Renal pelvis (tissue), 4 donors: ENCODE results near the gene SNRPA. TPM values are rescaled to one million over a fixed set of nuclear protein-coding genes. Genes with fewer than 3 reads are reported as not detected.
A peak's percentile ranks its signal among the peaks of the same experiment; 100 is the strongest.
"Not testable (repeated sequence)": the region's sequence is repeated elsewhere in the genome, so short reads cannot be mapped to it uniquely, and the experiment has no call there.

ENCODE experiments used
- DNase-seq: peaks from one replicate; pipeline ENCODE4 v3.0.0-alpha.2; 2013
- polyA plus RNA-seq, 3 donors: library from polyadenylated mRNA; unstranded; fragments of 120-200 nt; gene quantifications; one replicate each; pipeline ENCODE4 v1.2.1, GENCODE V29; 2013; ENCODE audit not compliant: insufficient read length in 3 of 3

Gene SNRPA
- polyA plus RNA-seq, 3 donors = 112 to 138 (median 130) TPM

GRCh38 chr19:40771101-40771862, 20.3 kb downstream of the SNRPA start:
- DNase-seq = not testable (repeated sequence)

- DNase-seq = no peak
Observed at GRCh38 chr19:40774916-40775631, 24.1 kb downstream of the SNRPA start, which contains the start of gene MIA. Gene MIA (plus strand): TSS chr19:40775521. CDS start chr19:40775543, 22 bp downstream.

DNA sequence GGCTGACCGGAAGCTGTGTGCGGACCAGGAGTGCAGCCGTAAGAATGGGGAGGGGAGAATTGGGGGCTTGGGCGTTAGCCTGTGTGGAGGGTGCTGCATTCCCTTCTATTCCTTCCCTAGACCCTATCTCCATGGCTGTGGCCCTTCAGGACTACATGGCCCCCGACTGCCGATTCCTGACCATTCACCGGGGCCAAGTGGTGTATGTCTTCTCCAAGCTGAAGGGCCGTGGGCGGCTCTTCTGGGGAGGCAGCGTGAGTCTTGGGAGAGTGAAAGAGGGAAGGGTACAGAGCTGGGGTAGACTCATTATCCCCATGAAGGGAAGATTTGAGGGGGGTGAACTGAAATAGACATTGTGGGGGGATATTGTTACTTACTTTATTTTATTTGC, 24.6 kb downstream of the SNRPA start:
- DNase-seq = no peak

GRCh38 chr19:40776364-40776763, 25.4 kb downstream of the SNRPA start:
- no peak for DNase-seq

DNA sequence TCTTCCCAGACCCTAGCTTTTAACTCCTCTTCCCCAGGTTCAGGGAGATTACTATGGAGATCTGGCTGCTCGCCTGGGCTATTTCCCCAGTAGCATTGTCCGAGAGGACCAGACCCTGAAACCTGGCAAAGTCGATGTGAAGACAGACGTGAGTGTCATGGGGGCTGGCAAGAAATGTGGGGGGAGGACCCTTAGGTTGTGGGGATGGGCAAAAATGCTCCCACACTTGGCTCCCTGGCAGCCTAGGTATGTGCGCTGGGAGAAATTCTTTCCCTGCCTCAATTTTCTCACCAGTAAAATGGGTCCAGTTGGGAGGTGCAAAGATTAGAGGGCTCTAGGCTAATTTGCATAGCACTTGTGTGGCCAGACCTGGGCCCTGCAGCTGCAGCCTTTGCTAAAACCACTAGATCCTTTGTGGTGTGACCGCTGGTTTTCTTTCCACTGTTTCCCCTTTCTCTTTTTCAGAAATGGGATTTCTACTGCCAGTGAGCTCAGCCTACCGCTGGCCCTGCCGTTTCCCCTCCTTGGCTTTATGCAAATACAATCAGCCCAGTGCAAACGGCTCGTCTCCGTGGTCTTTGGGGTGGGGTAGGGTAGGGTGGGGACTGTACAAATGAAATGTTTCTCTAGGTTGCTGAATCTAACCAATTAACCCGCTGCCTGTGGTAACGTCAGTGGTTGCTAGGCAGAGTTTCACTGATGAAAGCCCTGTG, 26.1 kb downstream of the SNRPA start:
- peak; percentile 95 for DNase-seq

DNA sequence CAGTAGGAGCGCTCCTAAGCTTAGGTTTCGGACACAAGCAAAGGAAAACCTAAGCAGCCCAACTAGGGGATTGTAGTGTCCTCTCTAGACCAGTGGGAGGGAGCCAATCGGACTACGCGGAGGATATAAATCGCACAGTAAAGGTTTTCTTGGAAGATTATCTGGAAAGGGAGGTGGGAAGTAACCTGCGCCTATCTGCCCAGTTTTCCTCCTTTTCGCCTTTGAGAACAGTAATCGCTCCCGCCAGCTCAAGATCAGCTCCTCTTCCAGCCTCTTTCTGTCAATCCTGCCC, 26.6 kb downstream of the SNRPA start:
- no peak for DNase-seq

DNA sequence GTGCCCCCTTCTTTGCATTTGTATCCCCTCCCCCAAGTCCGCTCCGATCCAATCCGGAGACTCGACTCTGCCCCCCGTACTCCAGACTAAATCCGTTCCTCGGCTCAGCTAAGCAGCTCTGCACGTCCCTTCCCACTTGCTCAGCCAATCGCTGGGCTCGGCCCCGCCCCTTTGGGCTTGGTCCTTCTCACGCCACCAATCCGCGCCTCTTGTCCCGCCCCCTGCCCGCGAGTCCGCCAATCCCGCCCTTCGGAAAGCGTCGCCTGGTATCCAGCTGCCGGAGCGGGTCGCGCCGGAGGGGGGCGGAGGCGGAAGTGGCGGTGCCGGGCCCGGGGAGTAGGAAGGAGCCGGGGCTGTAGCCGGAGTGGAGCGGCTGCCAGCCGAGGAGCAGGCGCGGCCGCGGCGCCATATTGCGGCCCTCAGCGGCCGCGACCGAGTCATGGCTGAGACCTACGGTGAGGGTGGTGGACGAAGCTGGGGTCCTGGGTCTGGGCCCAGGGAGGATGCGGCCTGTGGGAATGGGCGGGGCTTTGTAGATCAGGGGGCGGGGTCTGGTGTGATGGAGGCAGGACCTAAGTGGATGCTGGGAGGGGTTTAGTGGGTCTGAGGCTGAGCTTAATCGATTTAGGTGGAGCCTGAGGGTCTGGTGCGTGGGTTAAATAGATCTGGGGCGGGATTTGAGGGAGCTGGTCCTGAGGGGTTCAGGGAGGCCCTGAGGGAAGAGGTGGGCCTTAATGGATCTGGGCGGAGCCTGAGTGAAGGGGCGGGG, 27.1 kb downstream of the SNRPA start, which contains the start of gene RAB4B:
TSS of gene RAB4B (plus strand) at position 311 of the 769 bp plus-strand sequence. CDS start at position 440, 129 bp downstream.
- peak; percentile 100 for DNase-seq

DNA sequence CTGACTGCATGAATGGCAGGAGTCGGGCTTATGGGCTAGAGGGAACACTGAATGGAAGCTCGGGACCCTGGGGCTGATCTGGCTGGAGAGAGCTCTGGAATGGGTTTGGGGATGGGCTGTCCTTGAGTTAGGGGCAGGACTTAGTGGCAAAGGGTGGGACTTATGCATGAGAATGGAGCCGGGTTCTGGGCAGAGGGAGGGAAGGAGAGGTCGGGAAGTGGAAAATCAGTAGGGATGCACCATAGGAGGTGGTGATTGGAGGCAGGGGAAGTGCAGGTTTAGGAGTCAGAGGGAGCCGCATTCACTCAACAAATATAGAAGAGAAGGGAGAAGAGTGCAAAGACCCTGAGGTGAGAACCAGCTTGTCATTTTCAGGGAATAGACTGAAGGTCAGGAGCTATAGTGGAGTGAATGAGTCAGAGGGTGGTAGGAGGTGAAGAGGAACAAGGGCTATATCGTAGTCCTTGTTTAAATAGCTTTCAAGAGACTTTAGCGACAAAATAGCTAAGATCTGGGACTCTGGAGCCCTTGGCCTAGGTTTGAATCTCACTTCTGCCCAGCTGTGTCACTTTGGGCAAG, 27.8 kb downstream of the SNRPA start:
- no peak for DNase-seq

GRCh38 chr19:40780582-40780981, 29.6 kb downstream of the SNRPA start:
- DNase-seq = no peak

- no peak for DNase-seq
Observed at GRCh38 chr19:40781140-40781539, 30.1 kb downstream of the SNRPA start.

DNA sequence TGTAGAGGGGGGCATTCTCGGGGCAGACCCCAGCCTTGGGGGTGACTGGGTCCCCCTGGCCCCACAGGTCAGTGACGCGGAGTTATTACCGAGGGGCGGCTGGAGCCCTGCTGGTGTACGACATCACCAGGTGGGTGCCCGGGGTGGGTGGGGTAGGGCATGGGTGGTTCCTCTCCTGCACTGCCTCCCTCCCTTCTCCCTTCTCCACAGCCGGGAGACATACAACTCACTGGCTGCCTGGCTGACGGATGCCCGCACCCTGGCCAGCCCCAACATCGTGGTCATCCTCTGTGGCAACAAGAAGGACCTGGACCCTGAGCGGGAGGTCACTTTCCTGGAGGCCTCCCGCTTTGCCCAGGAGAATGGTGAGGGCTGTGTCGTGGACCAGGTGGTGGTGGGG, 32.7 kb downstream of the SNRPA start:
- DNase-seq = no peak

DNA sequence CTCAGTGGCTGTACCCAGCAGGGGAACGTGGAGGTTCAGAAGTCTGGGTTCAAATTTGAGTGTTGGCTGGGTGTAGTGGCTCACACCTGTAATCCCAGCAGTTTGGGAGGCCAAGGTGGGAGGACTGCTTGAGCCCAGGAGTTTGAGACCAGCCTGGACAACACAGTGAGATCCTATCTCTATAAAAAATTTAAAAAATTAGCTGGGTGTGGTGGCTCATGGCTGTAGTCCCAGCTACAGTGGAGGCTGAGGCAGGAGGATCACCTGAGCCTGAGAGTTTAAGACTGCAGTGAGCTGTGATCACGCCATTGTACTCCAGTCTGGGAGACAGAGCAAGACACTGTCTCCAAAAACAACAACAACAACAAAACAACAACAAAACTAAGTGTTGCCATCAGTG, 33.1 kb downstream of the SNRPA start:
- DNase-seq = not testable (repeated sequence)

- DNase-seq = no peak
Observed at GRCh38 chr19:40785526-40785925, 34.5 kb downstream of the SNRPA start.

DNA sequence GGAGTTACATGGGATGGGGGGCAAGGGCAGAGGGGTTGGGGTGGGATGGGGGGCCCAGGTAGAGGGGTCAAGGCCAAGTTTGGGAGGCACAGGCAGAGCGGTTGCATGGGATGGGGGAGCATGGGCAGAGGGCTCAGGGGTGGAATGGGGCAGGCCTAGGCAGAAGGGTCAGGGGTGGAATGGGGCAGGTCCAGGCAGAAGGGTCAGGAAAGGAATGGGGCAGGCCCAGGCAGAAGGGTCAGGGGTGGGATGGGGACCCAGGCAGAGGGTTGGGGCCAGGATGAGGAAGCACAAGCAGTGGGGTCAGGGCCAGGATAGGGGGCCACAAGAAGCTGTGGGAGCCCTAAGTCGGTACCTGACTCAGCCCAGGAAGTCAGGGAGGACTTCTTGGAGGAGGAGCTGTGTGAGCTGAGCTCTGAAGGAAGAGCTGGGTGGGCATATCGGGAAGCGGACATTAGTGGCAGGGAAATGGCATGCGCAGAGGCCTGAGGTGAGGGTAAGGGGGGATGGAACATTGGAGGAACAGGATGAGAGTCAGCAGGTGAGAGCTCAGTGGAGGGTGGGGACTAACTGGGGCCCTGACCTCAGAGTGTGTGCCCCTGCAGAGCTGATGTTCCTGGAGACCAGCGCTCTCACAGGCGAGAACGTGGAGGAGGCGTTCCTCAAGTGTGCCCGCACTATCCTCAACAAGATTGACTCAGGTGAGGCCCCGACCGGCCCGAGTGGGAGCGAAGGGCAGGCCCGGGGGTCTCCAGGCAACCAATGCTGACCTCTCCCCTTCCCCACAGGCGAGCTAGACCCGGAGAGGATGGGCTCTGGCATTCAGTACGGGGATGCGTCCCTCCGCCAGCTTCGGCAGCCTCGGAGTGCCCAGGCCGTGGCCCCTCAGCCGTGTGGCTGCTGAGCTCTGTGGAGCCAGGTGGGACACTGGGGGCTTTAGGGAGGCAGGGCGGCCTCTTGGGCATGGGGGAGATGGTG, 35.3 kb downstream of the SNRPA start:
- no peak for DNase-seq

DNA sequence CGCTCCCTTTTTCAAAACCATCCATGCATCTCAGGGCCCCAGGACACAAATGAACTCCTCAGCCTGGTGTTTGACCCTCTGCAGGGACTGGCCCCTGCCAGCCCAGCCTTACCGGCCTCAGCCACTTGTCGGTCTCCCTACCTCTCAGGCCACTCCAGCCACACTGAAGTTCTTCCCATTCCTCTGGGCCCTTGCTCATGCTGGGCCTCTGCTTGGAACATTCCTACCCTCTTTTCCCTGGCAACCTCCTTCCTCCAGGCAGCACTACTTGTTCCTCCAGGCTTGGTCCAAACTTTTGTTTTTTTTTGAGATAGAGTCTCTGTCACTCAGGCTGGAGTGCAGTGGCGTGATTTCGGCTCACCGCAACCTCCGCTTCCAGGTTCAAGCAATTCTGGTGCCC, 40.3 kb downstream of the SNRPA start:
- DNase-seq = no peak

DNA sequence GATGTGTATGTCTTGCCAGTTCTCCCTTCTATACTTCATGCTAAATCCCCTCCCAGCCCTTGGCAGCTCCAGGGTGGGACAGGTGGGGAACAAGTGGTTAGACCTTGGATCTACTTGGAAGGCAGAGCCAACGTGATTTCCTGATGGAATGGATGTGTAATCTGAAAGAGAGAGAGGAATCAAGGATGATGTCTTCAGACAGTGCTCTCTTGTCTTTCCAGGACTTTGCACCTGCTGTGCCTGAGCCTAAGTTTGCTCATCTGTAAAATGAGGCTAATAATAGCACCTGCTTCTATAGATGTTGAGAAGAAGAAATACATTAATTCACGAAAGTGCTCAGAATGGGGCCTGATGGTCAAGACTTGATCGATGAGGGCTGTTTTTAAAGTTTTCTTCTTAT, 41.0 kb downstream of the SNRPA start:
- DNase-seq = no peak

DNA sequence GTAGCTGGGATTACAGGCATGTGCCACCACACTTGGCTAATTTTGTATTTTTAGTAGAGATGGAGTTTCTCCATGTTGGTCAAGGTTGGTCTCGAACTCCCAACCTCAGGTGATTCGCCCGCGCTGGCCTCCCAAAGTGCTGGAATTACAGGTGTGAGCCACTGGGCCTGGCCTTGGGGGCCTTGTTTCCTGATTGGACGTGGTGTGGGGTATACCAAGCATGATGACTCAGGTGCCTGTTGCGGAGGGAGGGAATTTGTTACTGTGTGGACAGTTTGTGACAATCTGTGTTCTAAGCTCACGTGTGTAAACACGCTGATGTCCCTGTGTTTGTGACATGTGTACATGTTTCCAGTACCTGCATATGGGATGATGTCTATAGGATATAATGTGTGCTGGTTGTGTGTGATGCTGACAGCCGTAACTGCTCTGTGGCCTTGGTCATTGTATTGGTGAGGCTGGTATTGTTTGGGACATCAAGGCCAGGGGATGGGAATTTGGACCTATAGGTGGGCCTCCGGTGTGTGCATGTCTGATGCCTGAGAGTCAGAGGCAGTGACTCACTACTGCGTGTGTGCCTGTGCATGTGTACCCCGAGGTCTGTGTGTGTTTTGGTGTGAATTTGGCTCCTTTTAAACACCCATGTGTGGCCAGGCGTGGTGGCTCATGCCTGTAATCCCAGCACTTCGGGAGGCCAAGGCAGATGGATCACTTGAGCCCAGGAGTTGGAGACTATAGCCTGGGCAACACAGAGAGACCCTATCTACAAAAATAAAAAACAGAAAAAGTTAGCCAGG, 46.4 kb downstream of the SNRPA start:
- DNase-seq = no peak

DNA sequence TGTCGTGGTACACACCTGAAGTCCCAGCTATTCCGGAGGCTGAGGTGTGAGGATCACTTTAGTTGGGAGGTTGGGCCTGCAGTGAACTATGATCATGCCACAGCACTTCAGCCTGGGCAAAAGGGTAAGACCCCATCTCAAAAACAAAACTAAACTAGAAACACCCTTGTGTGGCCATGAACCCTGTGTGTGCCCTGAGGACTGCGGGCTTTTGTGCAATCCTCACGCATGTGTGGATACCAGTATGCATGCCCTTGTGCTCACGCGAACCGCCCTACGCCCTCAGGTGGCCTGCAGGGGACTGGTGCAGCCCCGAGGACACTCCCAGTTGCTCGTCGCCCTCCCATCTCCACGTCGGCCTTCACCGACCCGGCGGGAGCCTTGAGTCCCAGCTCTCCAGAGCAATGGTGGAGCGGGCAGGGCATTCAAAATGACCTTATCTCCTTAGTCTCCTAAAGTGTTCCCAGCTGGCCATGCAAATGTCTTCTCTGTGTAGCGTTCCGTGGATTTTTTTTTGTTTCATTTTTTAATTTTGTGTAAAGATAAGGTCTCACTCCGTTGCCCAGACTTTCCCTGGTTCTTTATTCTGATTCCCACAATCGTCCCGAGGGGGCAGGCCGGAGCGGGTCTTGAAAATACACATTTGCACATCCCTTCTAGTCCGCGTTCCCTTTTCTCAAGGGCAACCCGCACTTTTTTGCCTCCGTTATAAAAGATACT, 47.1 kb downstream of the SNRPA start:
- DNase-seq = no peak
